A549 (cell line): ENCODE measurements around the gene THBD.

Source experiments
- CBX8 ChIP-seq: fragments of 200-600 bp; sonication (generic); IDR thresholded peaks from 2 replicates; pipeline ENCODE4 v1.6.1; 2016
- EP300 ChIP-seq, 2 experiments: fragments of >200 bp; sonication (Bioruptor Twin); formaldehyde crosslinking; IDR thresholded peaks; 2 replicates in 1 of 2; 3 replicates in 1 of 2; pipeline ENCODE4 v1.6.1; 2016 to 2017
- HDAC2 ChIP-seq: fragments of 200-600 bp; sonication (generic); IDR thresholded peaks from 2 replicates; pipeline ENCODE4 v1.6.1; 2016
- TF ChIP-seq, protein P1 (sequence below): fragments of >200 bp; sonication (Bioruptor Twin); formaldehyde crosslinking; IDR thresholded peaks from 3 replicates; pipeline ENCODE4 v1.6.1; 2016
- TF ChIP-seq, protein P2 (sequence below): fragments of >200 bp; sonication (Bioruptor Twin); formaldehyde crosslinking; IDR thresholded peaks from 3 replicates; pipeline ENCODE4 v1.5.1; 2016

DNA sequence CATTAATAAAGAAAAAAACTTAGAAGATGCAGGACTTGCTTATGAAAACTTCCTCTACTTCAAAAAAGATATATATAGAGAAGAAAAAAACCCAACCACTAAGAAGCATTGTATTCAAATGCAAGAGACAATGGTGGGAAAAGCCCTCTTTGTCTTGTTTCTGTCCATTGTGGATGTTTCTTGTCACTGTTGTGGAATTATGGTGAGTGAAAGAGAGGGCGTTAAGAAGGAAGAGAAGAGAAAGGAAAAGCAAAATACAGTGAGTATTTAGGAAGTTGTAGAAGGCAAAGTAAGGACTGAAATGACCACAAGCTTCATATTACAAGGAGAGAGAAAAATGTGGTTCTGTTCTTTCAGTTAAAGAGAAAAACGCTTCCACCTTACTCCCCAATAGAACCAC, 14.1 kb upstream of the THBD start:
- TF ChIP-seq HDAC2, result no peak
- TF ChIP-seq, protein P1, sequence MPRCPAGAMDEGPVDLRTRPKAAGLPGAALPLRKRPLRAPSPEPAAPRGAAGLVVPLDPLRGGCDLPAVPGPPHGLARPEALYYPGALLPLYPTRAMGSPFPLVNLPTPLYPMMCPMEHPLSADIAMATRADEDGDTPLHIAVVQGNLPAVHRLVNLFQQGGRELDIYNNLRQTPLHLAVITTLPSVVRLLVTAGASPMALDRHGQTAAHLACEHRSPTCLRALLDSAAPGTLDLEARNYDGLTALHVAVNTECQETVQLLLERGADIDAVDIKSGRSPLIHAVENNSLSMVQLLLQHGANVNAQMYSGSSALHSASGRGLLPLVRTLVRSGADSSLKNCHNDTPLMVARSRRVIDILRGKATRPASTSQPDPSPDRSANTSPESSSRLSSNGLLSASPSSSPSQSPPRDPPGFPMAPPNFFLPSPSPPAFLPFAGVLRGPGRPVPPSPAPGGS, result no peak
- TF ChIP-seq, protein P2, sequence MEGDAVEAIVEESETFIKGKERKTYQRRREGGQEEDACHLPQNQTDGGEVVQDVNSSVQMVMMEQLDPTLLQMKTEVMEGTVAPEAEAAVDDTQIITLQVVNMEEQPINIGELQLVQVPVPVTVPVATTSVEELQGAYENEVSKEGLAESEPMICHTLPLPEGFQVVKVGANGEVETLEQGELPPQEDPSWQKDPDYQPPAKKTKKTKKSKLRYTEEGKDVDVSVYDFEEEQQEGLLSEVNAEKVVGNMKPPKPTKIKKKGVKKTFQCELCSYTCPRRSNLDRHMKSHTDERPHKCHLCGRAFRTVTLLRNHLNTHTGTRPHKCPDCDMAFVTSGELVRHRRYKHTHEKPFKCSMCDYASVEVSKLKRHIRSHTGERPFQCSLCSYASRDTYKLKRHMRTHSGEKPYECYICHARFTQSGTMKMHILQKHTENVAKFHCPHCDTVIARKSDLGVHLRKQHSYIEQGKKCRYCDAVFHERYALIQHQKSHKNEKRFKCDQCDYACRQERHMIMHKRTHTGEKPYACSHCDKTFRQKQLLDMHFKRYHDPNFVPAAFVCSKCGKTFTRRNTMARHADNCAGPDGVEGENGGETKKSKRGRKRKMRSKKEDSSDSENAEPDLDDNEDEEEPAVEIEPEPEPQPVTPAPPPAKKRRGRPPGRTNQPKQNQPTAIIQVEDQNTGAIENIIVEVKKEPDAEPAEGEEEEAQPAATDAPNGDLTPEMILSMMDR, result no peak
- TF ChIP-seq EP300 (IDR thresholded peaks at IDR 0.05), result no peak
- TF ChIP-seq CBX8, result no peak
